HepG2 (cell line): Measurements from ENCODE around the gene KAT7. TPM values are rescaled to one million over a fixed set of nuclear protein-coding genes. Genes with fewer than 3 reads are reported as not detected.

ENCODE experiments used
- GATAD2A ChIP-seq: IDR thresholded peaks from 2 replicates; pipeline ENCODE4 v1.6.1; 2016
- HOXA9 ChIP-seq: sonication (generic); formaldehyde crosslinking; IDR thresholded peaks from 2 replicates; pipeline ENCODE4 v1.8.1; 2022; ENCODE audit warnings: missing genetic modification reagents, mild to moderate bottlenecking, moderate library complexity, borderline replicate concordance
- KAT7 ChIP-seq: IDR thresholded peaks from 2 replicates; pipeline ENCODE4 v1.6.1; 2018; ENCODE audit warnings: borderline replicate concordance, missing compliant biosample characterization
- KLF16 ChIP-seq, 2 experiments: sonication (generic) in 1 of 2; formaldehyde crosslinking in 1 of 2; IDR thresholded peaks; 2 replicates each; pipeline versions ENCODE4 v1.6.1 to v1.8.0; 2016 to 2023; ENCODE audit warnings: missing genetic modification reagents in 2 of 2, missing compliant biosample characterization in 1 of 2
- NAIF1 ChIP-seq: sonication (generic); formaldehyde crosslinking; IDR thresholded peaks from 2 replicates; pipeline ENCODE4 v1.5.0; 2020; ENCODE audit warnings: mild to moderate bottlenecking, missing genetic modification reagents, borderline replicate concordance
- NFE2L1 ChIP-seq: sonication (generic); formaldehyde crosslinking; IDR thresholded peaks from 2 replicates; pipeline ENCODE4 v1.4.0; 2020; ENCODE audit warnings: missing genetic modification reagents, mild to moderate bottlenecking, borderline replicate concordance
- NR2C2 ChIP-seq: sonication (generic); formaldehyde crosslinking; IDR thresholded peaks from 2 replicates; pipeline ENCODE4 v1.4.0; 2020; ENCODE audit warnings: missing genetic modification reagents, mild to moderate bottlenecking, moderate library complexity, borderline replicate concordance
- RARA ChIP-seq: IDR thresholded peaks from 2 replicates; pipeline ENCODE4 v1.6.1; 2016; ENCODE audit warnings: missing genetic modification reagents, missing compliant biosample characterization
- RBAK ChIP-seq: sonication (generic); formaldehyde crosslinking; IDR thresholded peaks from 2 replicates; pipeline ENCODE4 v1.5.1; 2020; ENCODE audit warnings: mild to moderate bottlenecking, missing genetic modification reagents
- RORA ChIP-seq: sonication (generic); formaldehyde crosslinking; IDR thresholded peaks from 2 replicates; pipeline ENCODE4 v1.5.0; 2020; ENCODE audit warnings: mild to moderate bottlenecking, missing genetic modification reagents, moderate library complexity
- SIN3B ChIP-seq: fragments of 150-350 bp; IDR thresholded peaks from 2 replicates; pipeline ENCODE4 v1.6.1; 2014; ENCODE audit warnings: low read length
- STAG1 ChIP-seq: sonication (generic); formaldehyde crosslinking; IDR thresholded peaks from 2 replicates; pipeline ENCODE4 v1.4.0; 2020; ENCODE audit warnings: missing genetic modification reagents
- TARDBP ChIP-seq: sonication (generic); formaldehyde crosslinking; IDR thresholded peaks from 2 replicates; pipeline ENCODE4 v1.8.0; 2022; ENCODE audit warnings: mild to moderate bottlenecking, missing genetic modification reagents
- TOPORS ChIP-seq: sonication (generic); formaldehyde crosslinking; IDR thresholded peaks from 2 replicates; pipeline ENCODE4 v1.8.0; 2023; ENCODE audit warnings: mild to moderate bottlenecking, missing genetic modification reagents
- ZBTB1 ChIP-seq: sonication (generic); formaldehyde crosslinking; IDR thresholded peaks from 2 replicates; pipeline ENCODE4 v1.4.0; 2020; ENCODE audit warnings: missing genetic modification reagents, borderline replicate concordance
- ZNF432 ChIP-seq: sonication (generic); formaldehyde crosslinking; IDR thresholded peaks from 2 replicates; pipeline ENCODE4 v1.5.0; 2020; ENCODE audit warnings: missing genetic modification reagents, mild to moderate bottlenecking, borderline replicate concordance
- ZNF44 ChIP-seq: sonication (generic); formaldehyde crosslinking; IDR thresholded peaks from 2 replicates; pipeline ENCODE4 v1.5.1; 2020; ENCODE audit warnings: mild to moderate bottlenecking, missing genetic modification reagents
- ZNF441 ChIP-seq: sonication (generic); formaldehyde crosslinking; IDR thresholded peaks from 2 replicates; pipeline ENCODE4 v1.7.0; 2021; ENCODE audit warnings: missing genetic modification reagents, borderline replicate concordance
- ZNF790 ChIP-seq: sonication (generic); formaldehyde crosslinking; IDR thresholded peaks from 2 replicates; pipeline ENCODE4 v1.8.0; 2022; ENCODE audit warnings: missing genetic modification reagents, mild to moderate bottlenecking, borderline replicate concordance
- polyA plus RNA-seq, 8 experiments: library from polyadenylated mRNA; depleted of rRNA in 3 of 8; stranded (reverse) in 7 of 8; unstranded in 1 of 8; fragments of >200 nt; fragmentation: Illumina TruSeq in 4 of 8; extraction: Trizol in 4 of 8; gene quantifications; 2 replicates each; pipeline versions ENCODE4 v1.2.1 to v1.2.3, GENCODE V29; 2011 to 2016; ENCODE audit warnings: low read depth in 4 of 8, missing spikeins in 1 of 8, mixed read lengths in 1 of 8; ENCODE audit not compliant: insufficient read depth in 1 of 8
- total RNA-seq, 5 experiments: library from RNA; depleted of rRNA; stranded (reverse); fragments of >200 nt; fragmentation: Illumina TruSeq; extraction: Trizol; gene quantifications; 2 replicates each; pipeline ENCODE4 v1.2.3, GENCODE V29; 2016; ENCODE audit warnings: low read depth in 1 of 5
- TF ChIP-seq, protein P1 (sequence below): sonication (generic); formaldehyde crosslinking; IDR thresholded peaks from 2 replicates; pipeline ENCODE4 v1.8.1; 2023; ENCODE audit warnings: mild to moderate bottlenecking, moderate library complexity, missing genetic modification reagents
- TF ChIP-seq, protein P2 (sequence below): IDR thresholded peaks from 2 replicates; pipeline ENCODE4 v1.6.1; 2016; ENCODE audit warnings: missing biosample characterization, missing genetic modification reagents, low read depth
- TF ChIP-seq, protein P3 (sequence below), 2 experiments: sonication (generic) in 1 of 2; formaldehyde crosslinking in 1 of 2; IDR thresholded peaks; 2 replicates each; pipeline versions ENCODE4 v1.4.0 to v1.6.1; 2018 to 2020; ENCODE audit warnings: missing genetic modification reagents in 2 of 2, borderline replicate concordance in 1 of 2, low read depth in 1 of 2, mild to moderate bottlenecking in 1 of 2, missing biosample characterization in 1 of 2
- TF ChIP-seq, protein P4 (sequence below): sonication (generic); formaldehyde crosslinking; IDR thresholded peaks from 2 replicates; pipeline ENCODE4 v1.4.0; 2020; ENCODE audit warnings: missing genetic modification reagents; ENCODE audit errors: not compliant biosample characterization
- TF ChIP-seq, protein P5 (sequence below): sonication (generic); formaldehyde crosslinking; IDR thresholded peaks from 2 replicates; pipeline ENCODE4 v1.8.1; 2023; ENCODE audit warnings: missing genetic modification reagents, mild to moderate bottlenecking, borderline replicate concordance

The KAT7 gene
- total and polyA plus RNA-seq, 2 of the 13 experiments (the other 11 are each of a cell fraction or from before 2014, with no cell fraction given) = 21.2 to 39.2 TPM

DNA sequence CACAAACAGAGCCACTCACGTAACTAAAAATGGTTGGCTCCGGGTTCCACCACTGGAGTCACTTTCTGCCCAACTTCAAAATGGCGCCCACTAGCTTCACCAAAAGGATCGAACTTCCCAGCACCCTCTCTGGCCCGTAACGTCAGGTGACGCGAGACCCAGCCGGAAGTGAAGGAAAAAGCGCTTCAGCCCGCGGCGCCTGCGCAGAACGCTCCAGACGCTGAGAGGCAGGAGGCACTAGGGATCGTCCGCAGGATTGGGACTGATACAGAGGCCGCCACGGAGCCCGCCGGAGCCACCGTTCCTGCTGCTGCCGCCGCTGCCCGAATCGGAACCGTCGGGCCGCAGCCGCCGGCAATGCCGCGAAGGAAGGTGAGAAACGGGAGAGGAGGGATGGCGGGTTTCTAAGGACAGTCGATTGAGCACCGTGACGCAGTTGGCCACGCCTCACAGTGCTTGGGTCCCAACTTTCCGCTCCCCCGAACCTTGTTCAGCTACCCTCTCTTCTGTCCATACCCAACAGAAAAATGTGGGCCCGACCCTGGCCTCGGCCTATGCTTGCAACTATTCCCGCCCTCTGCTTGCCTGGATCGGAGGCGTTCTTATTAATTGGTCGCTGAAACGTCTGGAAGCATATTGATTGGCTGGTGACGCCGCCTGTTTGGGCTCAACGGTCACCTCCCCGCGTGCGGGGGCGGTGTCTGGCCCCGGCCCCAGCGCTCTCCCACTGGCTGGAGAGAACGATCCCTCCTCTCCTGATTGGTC lies at the start of gene KAT7 (continued):
- TF ChIP-seq RORA (CRISPR knock-in tag) (no peak), ZNF790 (CRISPR knock-in tag) (peak; percentile 93), SIN3B (no peak; the same call in 1 of the 2 replicates), NFE2L1 (CRISPR knock-in tag) (no peak; the same call in 1 of the 2 replicates), STAG1 (CRISPR knock-in tag) (no peak; the same call in 1 of the 2 replicates), ZNF432 (no peak), ZNF441 (CRISPR knock-in tag) (no peak; the same call in 1 of the 2 replicates), HOXA9 (CRISPR knock-in tag) (no peak), RBAK (CRISPR knock-in tag) (no peak), NR2C2 (CRISPR knock-in tag) (peak; percentile 92), RARA (no peak), KLF16 (CRISPR knock-in tag; IDR thresholded peaks at IDR 0.05) (peak in 1 of 2 experiments; percentile 92; a peak in 2 of 4 replicates), ZBTB1 (no peak), TARDBP (CRISPR knock-in tag) (peak; percentile 71), TOPORS (CRISPR knock-in tag) (no peak; the same call in none of the 2 replicates), GATAD2A (CRISPR knock-in tag) (peak; percentile 62), NAIF1 (CRISPR knock-in tag) (no peak; the same call in 1 of the 2 replicates), KAT7 (CRISPR knock-in tag) (peak; percentile 77; the same call in 1 of the 2 replicates), ZNF44 (no peak)
- TF ChIP-seq, protein P1, sequence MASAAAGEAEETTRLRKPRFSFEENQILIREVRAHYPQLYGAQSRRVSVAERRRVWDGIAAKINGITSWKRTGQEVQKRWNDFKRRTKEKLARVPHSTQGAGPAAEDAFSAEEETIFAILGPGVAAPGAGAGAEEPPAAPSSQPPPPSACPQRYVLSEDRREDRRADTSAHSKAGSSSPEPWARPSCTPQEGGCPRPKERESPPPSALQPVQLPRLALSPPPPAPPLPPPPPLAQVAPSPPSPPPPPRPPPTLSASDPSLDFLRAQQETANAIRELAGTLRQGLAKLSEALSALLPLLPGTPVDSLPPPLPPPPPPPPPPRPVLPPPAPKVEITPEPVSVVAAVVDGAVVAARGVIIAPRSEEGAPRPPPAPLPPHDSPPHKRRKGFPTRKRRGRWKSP (CRISPR knock-in tag) = peak; percentile 59; the same call in 1 of the 2 replicates
- TF ChIP-seq, protein P2, sequence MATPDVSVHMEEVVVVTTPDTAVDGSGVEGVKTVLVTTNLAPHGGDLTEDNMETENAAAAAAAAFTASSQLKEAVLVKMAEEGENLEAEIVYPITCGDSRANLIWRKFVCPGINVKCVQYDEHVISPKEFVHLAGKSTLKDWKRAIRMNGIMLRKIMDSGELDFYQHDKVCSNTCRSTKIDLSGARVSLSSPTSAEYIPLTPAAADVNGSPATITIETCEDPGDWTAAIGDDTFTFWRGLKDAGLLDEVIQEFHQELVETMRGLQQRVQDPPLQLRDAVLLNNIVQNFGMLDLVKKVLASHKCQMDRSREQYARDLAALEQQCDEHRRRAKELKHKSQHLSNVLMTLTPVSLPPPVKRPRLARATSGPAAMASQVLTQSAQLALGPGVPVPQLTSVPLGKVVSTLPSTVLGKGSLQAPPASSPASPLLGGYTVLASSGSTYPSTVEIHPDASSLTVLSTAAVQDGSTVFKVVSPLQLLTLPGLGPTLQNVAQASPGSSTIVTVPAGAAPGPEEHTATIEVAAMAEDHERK (CRISPR knock-in tag) = peak; percentile 85
- TF ChIP-seq, protein P3, sequence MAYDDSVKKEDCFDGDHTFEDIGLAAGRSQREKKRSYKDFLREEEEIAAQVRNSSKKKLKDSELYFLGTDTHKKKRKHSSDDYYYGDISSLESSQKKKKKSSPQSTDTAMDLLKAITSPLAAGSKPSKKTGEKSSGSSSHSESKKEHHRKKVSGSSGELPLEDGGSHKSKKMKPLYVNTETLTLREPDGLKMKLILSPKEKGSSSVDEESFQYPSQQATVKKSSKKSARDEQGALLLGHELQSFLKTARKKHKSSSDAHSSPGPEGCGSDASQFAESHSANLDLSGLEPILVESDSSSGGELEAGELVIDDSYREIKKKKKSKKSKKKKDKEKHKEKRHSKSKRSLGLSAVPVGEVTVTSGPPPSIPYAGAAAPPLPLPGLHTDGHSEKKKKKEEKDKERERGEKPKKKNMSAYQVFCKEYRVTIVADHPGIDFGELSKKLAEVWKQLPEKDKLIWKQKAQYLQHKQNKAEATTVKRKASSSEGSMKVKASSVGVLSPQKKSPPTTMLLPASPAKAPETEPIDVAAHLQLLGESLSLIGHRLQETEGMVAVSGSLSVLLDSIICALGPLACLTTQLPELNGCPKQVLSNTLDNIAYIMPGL (CRISPR knock-in tag; IDR thresholded peaks at IDR 0.05; ENCODE audit: borderline replicate concordance in 1 of 2, low read depth in 1 of 2) = peak; percentile 74 to 76; a peak in 2 of 4 replicates
- TF ChIP-seq, protein P4, sequence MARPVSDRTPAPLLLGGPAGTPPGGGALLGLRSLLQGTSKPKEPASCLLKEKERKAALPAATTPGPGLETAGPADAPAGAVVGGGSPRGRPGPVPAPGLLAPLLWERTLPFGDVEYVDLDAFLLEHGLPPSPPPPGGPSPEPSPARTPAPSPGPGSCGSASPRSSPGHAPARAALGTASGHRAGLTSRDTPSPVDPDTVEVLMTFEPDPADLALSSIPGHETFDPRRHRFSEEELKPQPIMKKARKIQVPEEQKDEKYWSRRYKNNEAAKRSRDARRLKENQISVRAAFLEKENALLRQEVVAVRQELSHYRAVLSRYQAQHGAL = peak; percentile 81
- TF ChIP-seq, protein P5, sequence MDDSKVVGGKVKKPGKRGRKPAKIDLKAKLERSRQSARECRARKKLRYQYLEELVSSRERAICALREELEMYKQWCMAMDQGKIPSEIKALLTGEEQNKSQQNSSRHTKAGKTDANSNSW = no peak
